Tibial nerve (tissue), 4 donors: ENCODE results near the gene PVALEF. TPM values are rescaled to one million over a fixed set of nuclear protein-coding genes. Genes with fewer than 3 reads are reported as not detected.
"Not testable (repeated sequence)": the region's sequence is repeated elsewhere in the genome, so short reads cannot be mapped to it uniquely, and the experiment has no call there.

ENCODE experiments used
- DNase-seq, 2 donors: peaks; one replicate each; pipeline ENCODE4 v3.0.0-alpha.2; 2019; ENCODE audit warnings: low spot score in 2 of 2
- H3K27ac ChIP-seq, 4 donors: fragments of 200-600 bp; sonication (generic) in 3 of 4; one replicate each; pipeline ENCODE4 v1.5.1; 2017 to 2019; ENCODE audit warnings: mild to moderate bottlenecking in 1 of 4
- H3K27me3 ChIP-seq, 2 donors: fragments of 200-600 bp; sonication (generic) in 1 of 2; one replicate each; pipeline versions ENCODE4 v1.5.1 to v1.6.0; 2017 to 2019
- H3K36me3 ChIP-seq, 3 donors: fragments of 200-600 bp; sonication (generic); one replicate each; pipeline ENCODE4 v1.5.1; 2018 to 2019
- H3K4me1 ChIP-seq, 4 donors: fragments of 200-600 bp; sonication (generic) in 3 of 4; one replicate each; pipeline ENCODE4 v1.5.1; 2017 to 2019
- H3K4me3 ChIP-seq, 4 donors: fragments of 200-600 bp; sonication (generic) in 3 of 4; one replicate each; pipeline ENCODE4 v1.5.1; 2017 to 2019; ENCODE audit warnings: mild to moderate bottlenecking in 1 of 4, moderate library complexity in 1 of 4
- H3K9me3 ChIP-seq, 4 donors: fragments of 200-600 bp; sonication (generic) in 3 of 4; one replicate each; pipeline ENCODE4 v1.5.1; 2017 to 2019
- EP300 ChIP-seq, 2 donors: sonication (generic); formaldehyde crosslinking; IDR thresholded peaks; one replicate each; pipeline ENCODE4 v1.6.1; 2017; ENCODE audit warnings: antibody characterized with exemption in 2 of 2, mild to moderate bottlenecking in 1 of 2
- POLR2A ChIP-seq, 2 donors: fragments of 450-650 bp; IDR thresholded peaks; one replicate each; pipeline ENCODE4 v1.6.1; 2017; ENCODE audit warnings: antibody characterized with exemption in 2 of 2, mild to moderate bottlenecking in 2 of 2, moderate library complexity in 2 of 2
- WGBS, 2 donors: methylation state at CpG; one replicate each; pipeline ENCODE4 v1.1.5; 2018; 5-methylcytosine and 5-hydroxymethylcytosine counted together
- total RNA-seq, 4 donors: library from RNA; depleted of rRNA; stranded (reverse); fragments of >200 nt; gene quantifications; one replicate each; pipeline ENCODE4 v1.1.0, GENCODE V29; 2016
- TF ChIP-seq, protein P1 (sequence below), 5 experiments: fragments of 200-600 bp in 3 of 5; fragments of 450-650 bp in 2 of 5; sonication (generic) in 3 of 5; IDR thresholded peaks; one replicate each; pipeline ENCODE4 v1.5.1; 2016 to 2019; ENCODE audit warnings: antibody characterized with exemption in 5 of 5, mild to moderate bottlenecking in 3 of 5, moderate library complexity in 2 of 5

Gene PVALEF
- total RNA-seq, 4 donors from 2014 or later = not detected

DNA sequence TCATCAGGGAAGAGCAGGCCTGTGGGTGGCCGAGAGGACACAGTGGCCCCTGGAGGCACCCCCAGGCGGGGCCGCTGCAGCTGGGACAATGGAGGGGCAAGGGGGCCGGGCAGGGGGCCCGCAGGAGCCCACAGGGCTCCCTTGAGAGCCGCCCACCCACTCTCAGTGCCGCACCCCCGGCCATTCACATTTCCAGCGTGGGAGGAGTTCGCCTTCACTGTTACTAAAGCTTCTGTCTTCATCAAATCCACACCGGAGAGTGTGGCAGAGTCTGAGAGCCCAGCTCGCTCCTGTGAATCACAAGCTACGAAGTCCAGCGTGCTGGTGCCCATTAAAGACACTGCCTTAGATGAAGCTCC is 20.9 kb upstream of the PVALEF start:
- Histone ChIP-seq H3K27me3 (no peaks in the 10 kb centered on the region), H3K4me1 (peaks cover 0 to 30% (median 8%) of the 10 kb centered on the region in 4 donors), H3K27ac (peak overlapping the region in 2 of 4 donors; percentile 64 to 82), H3K4me3 (no peak overlapping the region), H3K36me3 (no peaks in the 10 kb centered on the region), H3K9me3 (no peaks in the 10 kb centered on the region)
- no peak for DNase-seq
- TF ChIP-seq POLR2A (IDR thresholded peaks at IDR 0.05) (no peak), EP300 (IDR thresholded peaks at IDR 0.05) (no peak)
- TF ChIP-seq, protein P1, sequence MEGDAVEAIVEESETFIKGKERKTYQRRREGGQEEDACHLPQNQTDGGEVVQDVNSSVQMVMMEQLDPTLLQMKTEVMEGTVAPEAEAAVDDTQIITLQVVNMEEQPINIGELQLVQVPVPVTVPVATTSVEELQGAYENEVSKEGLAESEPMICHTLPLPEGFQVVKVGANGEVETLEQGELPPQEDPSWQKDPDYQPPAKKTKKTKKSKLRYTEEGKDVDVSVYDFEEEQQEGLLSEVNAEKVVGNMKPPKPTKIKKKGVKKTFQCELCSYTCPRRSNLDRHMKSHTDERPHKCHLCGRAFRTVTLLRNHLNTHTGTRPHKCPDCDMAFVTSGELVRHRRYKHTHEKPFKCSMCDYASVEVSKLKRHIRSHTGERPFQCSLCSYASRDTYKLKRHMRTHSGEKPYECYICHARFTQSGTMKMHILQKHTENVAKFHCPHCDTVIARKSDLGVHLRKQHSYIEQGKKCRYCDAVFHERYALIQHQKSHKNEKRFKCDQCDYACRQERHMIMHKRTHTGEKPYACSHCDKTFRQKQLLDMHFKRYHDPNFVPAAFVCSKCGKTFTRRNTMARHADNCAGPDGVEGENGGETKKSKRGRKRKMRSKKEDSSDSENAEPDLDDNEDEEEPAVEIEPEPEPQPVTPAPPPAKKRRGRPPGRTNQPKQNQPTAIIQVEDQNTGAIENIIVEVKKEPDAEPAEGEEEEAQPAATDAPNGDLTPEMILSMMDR (IDR thresholded peaks at IDR 0.05) = no peak
- WGBS, 2 donors = 36 to 52% methylated on average over 4 to 12 of the region's 14 CpGs

DNA sequence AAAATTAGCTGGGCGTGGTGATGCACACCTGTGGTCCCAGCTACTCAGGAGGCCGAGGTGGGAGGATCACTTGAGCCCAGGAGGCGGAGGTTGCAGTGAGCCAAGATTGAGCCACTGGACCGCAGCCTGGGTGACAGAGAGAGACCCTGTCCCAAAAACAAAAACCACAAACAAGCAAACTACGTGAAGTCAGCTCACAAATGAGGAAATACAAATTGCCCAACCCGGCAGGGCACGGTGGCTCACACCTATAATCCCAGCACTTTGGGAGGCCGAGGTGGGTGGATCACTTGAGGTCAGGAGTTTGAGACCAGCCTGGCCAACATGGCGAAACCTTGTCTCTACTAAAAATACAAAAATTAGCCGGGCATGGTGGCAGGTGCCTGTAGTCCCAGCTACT is 19.1 kb upstream of the PVALEF start:
- H3K9me3 ChIP-seq = not testable (repeated sequence)
- WGBS, 2 donors = 84 to 86% methylated on average over 10 of the region's 10 CpGs

DNA sequence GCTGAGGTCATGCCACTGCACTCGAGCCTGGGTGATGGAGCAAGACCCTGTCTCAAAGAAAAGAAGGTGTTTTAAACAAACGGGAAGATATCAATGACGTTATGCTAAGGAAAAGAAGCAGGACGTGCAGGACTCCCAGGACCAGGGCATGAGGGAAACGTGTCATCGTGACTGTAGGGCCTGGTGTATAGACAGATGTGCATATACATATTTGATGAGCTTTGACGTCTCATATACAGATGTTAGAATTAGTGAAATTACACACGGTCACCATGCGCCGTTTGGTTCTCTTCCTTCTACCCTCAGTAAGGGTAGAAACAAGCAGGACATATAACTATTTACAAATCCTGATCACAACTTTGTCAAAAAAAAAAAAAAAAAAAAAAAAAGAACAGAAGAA is 17.6 kb upstream of the PVALEF start:
- no peaks in the 10 kb centered on the region for H3K36me3 ChIP-seq
- H3K4me1 ChIP-seq = peaks cover 0 to 40% (median 5%) of the 10 kb centered on the region in 4 donors
- H3K9me3 ChIP-seq = no peaks in the 10 kb centered on the region
- WGBS, 2 donors = 80 to 86% methylated on average over 10 of the region's 10 CpGs
- DNase-seq = no peak
- no peaks in the 10 kb centered on the region for H3K27me3 ChIP-seq
- no peak overlapping the region for H3K4me3 ChIP-seq
- TF ChIP-seq EP300 (IDR thresholded peaks at IDR 0.05) (no peak), POLR2A (IDR thresholded peaks at IDR 0.05) (no peak)
- TF ChIP-seq, protein P1 (IDR thresholded peaks at IDR 0.05) = no peak
- no peak overlapping the region for H3K27ac ChIP-seq

More for the DNA sequence above, 19.1 kb upstream of the PVALEF start:
- not testable (repeated sequence) for H3K36me3 ChIP-seq, H3K27ac ChIP-seq, DNase-seq, H3K4me3 ChIP-seq, H3K27me3 ChIP-seq
- peaks cover 0 to 39% (median 8%) of the 10 kb centered on the region in 4 donors for H3K4me1 ChIP-seq

DNA sequence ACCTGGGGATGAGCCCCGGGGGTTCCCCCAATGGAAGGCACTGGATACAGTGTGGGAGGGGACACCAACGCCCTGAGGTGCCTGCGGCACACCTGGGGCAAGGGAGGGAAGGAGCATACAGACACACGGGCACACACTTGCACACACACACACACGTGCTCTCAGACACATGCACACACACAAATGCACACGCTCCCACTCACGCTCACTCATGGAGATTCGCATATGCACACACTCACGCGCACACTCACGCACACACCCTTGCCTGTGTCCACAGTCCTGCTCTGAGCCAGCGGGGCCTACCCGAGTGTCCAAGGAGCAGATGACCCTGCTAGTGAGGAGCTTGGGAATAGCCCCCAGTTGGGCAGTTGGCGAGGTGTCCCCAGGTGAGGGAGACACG is 16.7 kb upstream of the PVALEF start:
- Histone ChIP-seq H3K27ac (no peak overlapping the region), H3K36me3 (no peaks in the 10 kb centered on the region), H3K9me3 (no peaks in the 10 kb centered on the region), H3K4me3 (no peak overlapping the region), H3K27me3 (no peaks in the 10 kb centered on the region), H3K4me1 (peaks cover 0 to 37% (median 0%) of the 10 kb centered on the region in 4 donors)
- DNase-seq = no peak
- 82 to 88% methylated on average over 12 to 15 of the region's 15 CpGs for WGBS, 2 donors
- TF ChIP-seq, protein P1 (IDR thresholded peaks at IDR 0.05) = no peak
- TF ChIP-seq POLR2A (IDR thresholded peaks at IDR 0.05) (no peak), EP300 (IDR thresholded peaks at IDR 0.05) (no peak)

DNA sequence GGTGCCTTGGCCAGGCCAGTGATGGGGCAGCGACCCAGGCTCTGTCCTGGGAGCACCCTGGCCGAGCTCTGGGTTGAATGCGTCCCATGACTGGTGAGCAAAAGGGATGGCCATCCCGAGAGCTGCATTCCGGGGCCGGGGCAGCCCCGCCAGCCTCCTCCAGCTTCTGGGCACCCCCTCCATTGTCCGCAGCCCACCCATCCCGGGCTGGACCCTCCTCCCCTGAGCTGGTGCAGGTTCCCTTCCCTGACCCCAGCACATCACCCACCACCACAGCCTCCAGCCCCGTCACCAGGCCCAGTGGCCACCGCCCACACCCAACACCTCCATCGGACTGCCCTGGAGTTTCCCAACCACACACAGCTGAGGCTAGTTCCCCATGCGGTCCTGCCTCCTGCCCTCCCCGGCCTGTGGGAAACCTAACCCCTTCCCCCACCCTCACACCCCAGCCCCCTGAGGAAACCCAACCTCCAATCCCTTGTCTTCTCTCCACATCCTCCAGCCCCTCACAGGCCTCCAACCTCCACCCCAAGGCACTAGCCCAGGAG is 16.2 kb upstream of the PVALEF start:
- H3K36me3 ChIP-seq = no peaks in the 10 kb centered on the region
- 65 to 71% methylated on average over 10 of the region's 14 CpGs for WGBS, 2 donors

More for the DNA sequence above, 16.2 kb upstream of the PVALEF start:
- Histone ChIP-seq H3K9me3 (no peaks in the 10 kb centered on the region), H3K4me1 (peaks cover 0 to 32% (median 0%) of the 10 kb centered on the region in 4 donors), H3K27ac (no peak overlapping the region), H3K27me3 (no peaks in the 10 kb centered on the region), H3K4me3 (no peak overlapping the region)
- TF ChIP-seq EP300 (IDR thresholded peaks at IDR 0.05) (no peak), POLR2A (IDR thresholded peaks at IDR 0.05) (no peak)
- TF ChIP-seq, protein P1 (IDR thresholded peaks at IDR 0.05) = no peak
- DNase-seq = no peak
